COR-L47 (cell line): ENCODE results near the gene CFDP1.
A peak's percentile ranks its signal among the peaks of the same experiment; 100 is the strongest.
"Not testable (repeated sequence)": the region's sequence is repeated elsewhere in the genome, so short reads cannot be mapped to it uniquely, and the experiment has no call there.

Source experiments
- DNase-seq: peaks from one replicate; lab custom pipeline; 2025; lab: John Stamatoyannopoulos, UW

CFDP1 gene

DNA sequence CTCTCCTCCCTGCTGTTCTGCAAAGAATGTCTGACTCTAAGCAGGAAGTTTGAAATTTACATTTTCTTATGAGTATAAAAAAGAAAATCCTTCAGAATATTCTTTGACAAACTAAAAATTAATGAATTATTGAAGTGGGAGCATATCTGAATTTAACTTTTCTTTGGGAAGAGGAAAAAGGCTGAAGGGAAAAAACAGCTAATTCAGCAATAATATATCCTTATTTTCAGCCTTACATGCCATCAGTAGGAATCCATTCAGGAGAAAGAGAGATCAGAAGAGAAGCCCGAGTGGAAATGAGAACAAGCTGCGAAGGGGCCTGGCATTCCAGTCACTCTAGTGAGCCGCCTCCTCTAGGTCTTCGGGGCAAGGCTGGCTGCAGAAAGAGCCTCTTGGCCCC, 140.1 kb downstream of the CFDP1 start:
- DNase-seq, result no peak

DNA sequence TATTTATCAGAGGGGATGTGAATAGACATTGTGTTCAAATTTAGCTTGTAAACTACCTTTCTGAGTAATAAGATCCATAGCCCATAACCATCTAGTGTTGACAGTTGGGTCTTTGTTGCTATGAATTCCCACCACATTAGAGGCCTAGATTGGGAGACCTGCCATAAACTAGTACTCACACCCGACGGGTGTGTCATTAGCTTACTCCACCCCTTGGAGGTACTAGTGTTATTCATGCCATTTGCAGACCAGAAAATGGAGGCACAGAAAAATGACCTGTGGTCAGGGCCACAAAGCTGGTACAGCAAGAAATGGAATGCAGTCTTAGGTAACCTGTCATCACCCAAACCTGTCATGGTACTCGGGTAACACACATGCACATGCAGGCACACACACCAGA, 140.6 kb downstream of the CFDP1 start:
- DNase-seq, result no peak

DNA sequence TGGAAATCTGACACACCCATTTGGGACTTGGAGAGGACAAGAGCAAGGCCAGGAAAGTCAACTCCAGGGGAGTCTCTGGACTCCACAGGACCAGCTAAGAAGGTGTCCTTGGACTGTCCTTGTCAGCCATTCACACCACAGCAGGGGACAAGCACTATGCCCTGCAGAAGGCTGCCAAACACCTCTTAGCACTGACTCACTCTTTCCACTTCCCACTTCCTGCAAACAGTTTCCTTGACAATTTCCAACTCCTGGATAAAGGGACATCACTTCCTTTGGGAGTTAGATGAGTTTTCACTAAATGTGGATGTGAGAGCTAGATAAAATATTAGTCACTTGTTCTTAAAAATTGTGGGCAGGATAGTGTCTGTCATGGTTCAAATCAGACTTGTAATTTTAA, 144.1 kb downstream of the CFDP1 start:
- no peak for DNase-seq

DNA sequence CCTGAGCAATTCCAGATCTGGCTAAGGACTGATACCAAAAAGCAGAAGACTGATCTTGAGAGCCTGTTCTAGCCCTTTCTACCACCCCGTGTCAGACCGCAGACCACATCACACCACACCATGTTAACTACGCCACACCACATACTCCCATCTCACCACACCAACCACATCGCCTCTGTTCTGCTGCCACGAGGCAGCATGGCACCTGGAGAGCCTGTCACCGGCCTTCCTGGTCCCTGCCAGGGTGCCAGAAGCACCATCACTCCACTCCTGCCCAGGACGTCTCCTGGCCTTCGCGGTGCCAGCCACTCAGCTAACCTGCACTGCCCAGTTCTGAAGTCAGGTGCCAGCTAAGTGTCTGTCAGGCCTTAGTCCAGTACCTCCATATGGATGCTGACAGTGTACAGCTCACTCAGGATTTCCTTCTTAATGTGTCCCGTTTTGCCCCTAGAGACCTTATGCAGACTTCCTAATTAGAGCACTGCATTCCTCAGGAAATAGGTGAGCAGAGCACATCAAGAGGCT, 144.6 kb downstream of the CFDP1 start:
- no peak for DNase-seq

DNA sequence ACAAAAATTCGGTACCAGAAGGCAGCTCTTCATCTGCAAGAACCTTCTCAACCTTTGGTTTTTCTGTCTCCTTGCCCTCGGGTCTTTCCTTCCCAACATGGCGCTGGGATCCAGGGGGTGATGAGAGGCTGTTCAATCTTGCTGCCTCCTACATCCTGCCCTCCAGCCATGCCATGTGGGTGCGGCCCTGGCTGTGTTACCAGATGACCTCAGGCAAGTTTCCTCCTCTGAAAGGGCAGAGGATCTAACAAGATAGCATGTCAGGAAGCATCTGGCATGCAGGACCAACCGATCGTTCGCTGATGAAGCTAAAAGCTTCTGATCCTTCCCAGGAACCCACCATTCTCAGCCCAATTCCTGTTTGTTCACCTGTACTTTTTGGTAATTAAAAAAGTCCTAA, 145.1 kb downstream of the CFDP1 start:
- no peak for DNase-seq

DNA sequence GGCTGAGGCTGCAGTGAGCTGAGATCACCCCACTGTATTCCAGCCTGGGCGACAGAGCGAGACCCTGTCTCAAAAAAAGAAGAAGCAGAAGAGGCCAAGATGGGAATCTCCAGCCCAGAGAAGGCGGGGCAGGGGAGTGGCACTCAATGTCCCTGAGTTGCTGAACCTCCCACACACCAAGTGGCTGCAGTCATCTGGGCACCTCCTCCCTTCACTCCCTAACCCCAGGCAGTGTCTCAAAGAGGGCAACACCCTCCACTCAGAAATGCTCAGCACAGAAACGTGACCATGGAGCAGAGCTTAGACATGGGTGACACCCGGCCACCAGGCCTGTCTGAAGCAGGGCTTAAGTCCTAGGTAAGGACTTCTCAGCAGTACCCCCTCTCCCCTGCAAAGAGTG, 145.6 kb downstream of the CFDP1 start:
- no peak for DNase-seq

DNA sequence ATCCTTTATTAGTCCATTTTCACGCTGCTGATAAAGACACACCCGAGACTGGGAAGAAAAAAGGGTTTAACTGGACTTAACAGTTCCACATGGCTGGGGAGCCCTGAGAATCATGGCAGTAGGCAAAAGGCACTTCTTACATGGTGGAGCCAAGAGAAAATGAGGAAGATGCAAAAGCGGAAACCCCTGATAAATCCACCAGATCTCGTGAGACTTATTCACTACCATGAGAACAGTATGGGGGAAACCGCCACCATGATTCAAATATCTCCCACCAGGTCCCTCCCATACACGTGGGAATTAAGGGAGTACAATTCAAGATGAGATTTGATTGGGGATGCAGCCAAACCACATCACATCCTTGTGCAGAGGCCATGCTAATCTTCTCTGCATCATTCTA, 146.9 kb downstream of the CFDP1 start:
- DNase-seq, result no peak

DNA sequence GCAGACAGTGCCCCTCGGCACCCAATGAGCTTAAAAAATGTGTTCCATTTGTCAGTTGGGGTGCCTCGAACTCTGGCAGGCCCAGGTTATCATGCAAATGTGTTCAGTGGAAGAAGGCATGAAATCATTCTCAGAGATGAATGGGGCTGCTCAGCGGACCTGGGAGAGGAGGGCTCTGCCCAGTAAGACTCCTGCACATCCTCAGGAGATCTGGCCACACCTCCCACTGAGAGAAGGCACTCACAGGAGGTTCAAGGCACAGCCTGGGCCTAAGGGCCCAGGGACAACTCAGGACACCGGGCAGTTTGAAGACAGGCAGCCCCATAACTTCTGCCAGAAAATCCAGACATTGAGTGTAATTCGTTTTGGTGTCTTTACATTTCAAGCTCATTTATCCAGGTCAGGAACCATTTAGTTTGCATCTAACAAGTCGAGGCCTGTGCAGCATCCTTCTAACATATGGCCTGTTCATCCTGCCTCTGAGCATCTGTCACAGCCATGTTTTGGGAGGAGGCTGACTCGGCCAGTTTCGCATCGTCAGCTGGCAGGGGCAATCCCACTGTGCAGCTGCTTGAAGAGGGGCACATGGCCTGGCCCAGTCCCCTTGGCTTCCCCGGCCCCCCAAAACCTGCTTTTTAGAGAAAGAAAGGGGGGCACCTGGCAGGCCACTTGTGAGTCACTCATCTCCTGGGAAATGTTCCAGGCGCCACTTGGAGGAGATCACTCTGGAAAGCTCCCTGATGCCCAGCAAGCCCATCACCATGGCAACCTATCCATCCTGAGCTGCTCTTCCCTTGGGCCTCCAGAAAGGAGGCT, 150.6 kb downstream of the CFDP1 start:
- DNase-seq, result no peak

DNA sequence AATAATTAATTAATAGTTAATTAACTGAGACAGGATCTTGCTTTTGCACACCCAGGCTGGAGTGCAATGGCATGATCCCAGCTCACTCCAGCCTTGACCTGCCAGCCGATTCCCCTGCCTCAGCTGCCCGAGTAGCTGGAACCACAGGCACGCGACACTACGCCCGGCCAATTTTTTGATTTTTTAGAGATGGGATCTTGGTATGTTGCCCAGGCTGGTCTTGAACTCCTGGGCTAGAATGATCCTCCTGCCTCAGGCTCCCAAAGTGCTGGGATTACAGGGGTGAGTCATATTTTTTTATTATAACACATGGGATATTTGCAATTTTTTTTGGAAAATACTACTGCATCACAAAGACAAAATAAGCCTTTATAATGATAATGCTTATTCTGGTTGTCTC, 151.5 kb downstream of the CFDP1 start:
- no peak for DNase-seq

DNA sequence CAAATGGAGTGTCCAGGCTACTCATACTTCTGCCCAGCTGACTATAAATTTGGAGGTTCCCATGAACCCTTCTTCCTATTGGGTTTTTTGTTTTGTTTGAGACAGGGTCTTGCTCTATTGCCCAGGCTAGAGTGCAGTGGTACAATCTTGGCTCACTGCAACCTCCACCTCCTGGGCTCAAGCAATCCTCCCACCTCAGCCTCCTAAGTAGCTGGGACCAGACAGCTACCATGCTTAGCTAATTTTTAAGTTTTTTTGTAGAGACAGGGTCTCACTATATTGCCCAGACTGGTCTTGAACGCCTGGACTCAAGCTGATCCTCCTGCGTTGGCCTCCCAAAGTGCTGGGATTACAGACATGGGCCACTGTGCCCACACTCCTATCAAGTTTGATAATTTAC, 152.3 kb downstream of the CFDP1 start:
- DNase-seq, result not testable (repeated sequence)

DNA sequence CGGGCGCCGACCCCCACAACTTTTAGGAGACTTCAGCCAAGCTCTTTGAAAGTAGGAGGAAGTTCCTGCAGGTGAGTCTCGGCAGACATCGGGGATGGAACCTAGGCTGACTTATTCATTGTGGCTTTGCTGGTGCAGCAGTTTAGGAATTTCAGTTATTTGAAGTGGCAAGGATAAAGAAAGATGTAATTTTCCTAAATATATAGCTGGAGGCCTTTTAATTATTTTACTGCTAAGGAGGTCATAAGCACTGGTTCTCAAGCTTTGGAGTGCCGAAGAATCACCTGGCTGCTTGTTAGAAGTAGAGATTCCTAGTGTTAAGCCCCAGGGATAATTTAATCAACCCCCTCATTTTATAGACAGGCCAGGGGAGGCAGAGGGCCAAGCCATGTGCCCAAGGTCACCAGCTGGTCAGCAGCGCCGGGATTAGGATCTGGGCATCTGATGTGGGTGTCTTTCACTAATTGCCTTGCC, 152.9 kb downstream of the CFDP1 start:
- no peak for DNase-seq

DNA sequence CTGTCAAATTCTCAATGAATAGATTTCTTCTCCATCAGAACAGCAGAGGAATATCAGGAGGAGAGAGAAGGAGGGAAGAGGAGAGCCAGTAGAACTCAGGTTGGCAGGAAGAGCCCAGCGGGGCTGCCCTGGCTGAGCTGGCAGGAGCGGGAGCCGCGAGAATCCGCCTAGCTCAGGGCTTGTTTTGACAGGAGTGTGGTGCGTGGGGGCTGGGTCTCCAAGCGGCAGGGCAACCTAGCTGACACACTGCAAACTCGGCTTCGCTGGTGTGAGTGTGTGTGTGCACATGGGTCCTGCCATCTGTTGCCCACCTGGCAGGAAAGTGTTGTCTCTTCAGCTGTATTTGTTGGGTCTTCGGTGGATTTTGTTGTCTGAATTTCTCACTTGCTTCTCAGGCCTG, 154.0 kb downstream of the CFDP1 start:
- DNase-seq, result no peak

DNA sequence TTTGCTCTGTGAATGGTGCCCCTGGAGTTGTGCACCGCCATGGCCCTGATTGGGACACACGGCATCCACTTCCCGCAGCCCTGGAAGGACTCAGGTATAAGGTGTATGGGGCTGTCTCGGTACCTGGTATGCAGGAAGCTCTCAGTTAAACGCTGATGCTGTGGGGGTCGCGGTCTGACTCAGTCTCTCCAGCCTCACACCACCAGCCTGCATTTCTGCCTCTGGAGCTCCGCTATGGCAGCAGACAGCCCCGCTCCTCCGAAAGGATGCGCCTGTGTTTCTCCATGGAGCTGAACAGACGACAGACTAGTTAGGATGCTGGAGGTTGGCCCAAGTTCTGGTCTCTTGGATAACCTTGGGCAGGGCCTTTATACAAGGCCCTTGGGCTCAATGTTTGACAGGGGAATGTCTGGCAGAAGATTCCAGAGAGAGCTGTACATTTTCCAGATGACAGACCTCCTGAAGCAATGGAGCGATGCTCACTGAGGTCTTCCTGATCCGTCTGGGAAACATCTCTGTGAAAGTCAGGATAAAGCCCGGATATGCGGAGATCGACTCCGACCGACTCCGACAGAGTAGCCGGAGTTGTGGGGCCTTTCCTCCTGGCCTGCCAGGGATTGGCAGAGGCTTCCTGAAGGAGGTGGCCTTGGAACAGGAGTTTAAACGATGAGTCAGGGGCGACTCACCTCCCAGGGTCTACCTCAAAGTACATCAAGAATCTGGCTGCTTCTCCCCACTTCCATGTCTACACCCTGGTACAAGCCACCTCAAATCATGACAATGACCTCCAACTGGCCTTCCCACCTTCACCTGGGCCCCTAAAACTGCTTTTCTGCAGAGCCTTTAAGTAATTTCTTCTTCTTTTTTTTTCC, 160.0 kb downstream of the CFDP1 start:
- no peak for DNase-seq

DNA sequence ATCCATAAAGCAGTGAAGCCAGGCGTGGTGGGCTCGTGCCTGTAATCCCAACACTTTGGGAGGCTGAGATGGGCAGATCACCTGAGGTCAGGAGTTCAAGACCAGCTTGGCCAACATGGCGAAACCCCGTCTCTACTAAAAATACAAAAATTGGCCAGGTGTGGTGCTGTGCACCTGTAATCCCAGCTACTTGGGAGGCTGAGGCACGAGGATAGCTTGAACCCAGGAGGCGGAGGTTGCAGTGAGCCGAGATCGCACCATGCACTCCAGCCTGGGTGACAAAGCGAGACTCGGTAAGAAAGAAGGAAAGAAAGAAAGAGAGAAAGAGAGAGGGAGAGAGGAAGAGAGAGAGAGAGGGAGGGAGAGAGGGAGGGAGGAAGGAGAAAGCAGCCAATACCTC, 160.7 kb downstream of the CFDP1 start:
- not testable (repeated sequence) for DNase-seq

DNA sequence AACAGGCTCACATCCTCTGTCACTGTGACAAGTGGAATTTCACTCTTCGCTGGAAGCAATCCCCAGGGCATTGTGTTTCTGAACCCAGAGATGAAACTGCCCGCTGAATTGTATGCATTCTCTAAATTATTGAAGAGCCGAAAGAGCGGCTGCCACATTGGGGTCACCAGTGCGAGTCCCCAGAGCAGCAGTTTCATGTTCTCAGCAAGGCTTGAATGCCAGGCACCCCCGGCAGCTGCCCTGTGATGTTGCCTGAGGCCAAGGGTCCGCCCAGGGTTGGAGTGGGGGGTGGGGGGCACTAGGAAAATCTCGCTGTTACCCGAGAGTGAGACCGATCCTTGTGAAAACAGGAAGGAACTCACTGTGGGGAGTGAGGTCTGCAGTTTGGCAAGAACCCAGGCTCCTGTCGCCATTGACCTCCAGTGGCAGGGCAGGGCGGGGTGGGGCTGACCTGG, 161.2 kb downstream of the CFDP1 start:
- no peak for DNase-seq

DNA sequence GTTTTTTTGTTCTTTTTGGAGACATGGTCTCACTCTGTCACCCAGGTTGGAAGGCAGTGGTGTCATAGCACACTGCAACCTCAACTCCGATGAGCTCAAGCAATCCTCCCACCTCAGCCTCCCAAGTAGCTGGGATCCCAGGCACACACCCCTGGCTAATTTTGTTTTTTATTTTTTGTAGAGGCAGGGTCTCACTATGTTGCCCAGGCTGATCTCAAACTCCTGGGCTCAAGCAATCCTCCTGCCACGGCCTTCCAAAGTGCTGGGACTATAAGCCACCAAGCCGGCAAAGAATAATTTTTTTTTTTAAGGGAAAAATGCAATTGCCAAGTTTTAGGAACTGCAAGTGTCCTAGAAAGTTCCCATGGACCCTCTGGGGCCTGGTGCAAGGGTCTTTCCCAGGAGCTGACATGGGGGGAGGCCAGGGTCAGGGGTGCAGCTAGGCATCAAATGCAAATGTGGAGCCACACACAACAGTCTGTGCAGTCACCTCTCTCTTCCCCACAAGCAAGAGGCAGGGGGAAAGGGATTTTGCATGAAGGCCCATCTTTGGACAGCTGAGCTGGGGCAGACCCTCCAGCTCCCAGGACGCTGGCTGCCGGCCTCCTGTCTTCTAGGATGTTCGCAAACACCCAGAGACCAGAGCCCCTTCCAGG, 161.7 kb downstream of the CFDP1 start:
- DNase-seq, result no peak

DNA sequence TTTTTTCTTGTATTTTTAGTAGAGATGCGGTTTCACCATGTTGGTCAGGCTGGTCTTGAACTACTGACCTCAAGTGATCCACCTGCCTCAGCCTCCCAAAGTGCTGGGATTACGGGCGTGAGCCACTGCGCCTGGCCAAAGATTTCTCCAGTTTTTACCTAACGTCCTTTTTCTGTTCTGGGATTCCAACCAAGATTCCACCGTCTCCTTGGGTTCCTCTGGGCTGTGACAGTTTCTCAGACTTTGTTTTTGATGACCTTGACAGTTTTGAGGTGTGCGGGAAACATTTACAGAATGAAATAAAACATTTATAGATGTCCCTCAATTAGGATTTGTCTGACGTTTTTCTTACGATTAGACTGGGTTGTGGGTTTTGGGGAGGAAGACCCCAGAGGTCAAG, 163.9 kb downstream of the CFDP1 start:
- DNase-seq, result not testable (repeated sequence)

DNA sequence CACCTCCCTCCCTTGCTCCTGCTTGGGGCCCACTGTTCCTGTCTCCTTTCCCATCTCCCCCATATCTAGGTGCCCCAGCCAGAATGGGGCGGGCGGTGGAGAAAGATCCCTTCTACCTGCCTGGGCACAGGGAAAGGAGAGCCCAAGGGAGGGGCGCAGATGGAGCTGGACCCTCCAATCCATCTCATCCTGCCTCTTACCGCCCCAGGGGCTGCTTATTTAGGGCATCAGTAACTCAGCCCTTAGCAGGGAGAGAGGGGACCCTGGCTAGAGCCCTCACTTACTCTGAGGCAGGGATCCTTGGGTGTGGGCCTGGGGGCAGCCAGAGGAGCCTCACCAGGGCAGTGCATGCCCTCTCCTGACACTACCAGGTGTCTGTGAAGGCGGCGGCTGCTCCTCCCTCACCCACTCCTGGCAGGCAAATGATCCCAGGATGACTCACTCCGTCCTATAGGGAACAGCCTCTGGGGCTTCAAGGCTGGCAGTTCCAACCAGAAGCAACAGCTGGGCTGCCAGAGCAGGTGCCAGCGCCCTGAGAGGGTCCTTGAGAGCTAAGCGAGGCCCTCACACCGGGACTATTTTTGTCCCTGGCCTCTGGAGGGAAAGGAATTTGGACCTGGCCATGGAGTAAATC, 165.6 kb downstream of the CFDP1 start:
- DNase-seq, result peak; percentile 22

DNA sequence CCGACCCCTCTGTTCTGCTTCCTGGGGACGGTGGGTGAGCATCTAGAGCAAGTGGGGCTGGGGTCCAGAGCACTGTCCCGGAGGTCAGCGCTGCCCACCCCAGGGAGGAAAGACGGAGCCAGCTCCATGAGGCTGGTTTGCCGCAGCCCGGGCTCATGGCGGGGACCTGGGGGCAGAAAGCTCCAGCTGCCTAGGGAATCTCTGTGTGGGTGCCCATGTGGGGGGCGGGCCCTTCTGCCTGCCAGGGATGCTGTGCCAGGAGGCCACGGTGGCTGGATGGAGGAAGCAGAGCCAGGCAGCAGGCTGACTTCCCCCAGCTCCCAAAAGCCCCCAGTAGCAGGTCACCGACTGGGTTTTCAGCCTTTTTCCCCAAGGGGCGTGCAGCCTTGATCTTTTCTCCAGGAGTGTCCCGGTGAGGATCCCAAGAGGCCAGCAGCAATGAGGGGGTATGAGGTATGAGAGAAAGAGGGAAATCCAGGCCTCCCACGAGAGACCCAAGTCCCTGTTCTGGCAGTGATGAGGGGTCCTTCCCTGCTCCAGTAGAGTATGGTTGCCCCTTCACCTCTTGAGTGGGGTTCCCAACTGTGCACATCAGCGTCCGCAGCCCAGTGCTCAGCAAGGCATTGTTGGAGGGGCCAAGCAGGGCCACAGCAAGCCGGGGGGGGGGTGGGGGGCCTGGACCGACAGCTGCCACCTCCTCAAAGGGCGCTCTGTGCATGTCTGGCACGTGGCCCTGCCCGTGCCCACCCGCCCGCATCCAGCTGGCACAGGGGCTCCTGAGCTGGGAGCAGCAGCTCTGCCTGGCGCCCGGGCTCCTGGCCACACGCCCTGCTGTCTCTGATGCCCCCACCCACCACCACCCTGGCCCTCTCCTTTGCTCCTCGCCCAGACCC, 166.3 kb downstream of the CFDP1 start:
- DNase-seq, result no peak

DNA sequence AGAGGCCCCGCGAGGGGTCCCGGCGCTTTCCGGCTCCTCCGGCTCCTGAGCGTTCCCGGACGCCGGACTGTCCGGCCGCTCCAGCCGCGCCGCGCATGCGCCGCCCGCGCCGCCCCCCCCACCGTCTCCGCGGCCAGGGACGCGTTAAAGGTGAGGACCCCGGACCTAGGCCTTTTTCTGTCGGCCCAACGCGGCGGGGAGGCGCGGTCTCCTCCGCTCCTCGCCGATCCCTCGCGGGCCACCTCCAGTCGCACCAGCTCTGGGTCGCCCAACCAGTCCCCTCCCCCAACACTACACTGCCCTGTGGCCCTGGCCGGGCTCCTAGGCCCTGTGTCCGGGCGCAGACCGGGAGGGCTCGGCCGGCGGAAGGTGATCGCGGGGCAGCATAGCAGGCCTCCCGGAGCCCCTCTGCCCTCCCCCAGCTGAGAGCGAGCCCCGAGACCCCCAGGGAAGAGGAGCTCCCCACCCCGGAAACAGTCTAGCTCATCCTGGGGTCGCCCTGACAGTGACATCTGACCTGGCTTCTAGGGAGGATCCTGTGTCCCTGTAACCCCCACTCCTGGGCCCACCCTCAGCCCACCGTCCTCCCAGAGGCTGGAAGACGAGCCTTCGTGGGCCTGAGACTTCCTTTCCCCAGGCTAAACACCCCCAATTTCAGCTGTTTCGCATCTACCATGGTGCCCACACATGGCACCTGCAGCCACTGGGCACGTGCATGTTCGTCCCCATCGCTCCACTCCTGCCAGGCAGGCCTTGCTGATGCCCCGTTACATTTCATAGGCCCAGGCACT, 167.2 kb downstream of the CFDP1 start:
- no peak for DNase-seq
